A549 (cell line): ENCODE results near the gene PITPNM1. TPM values are rescaled to one million over a fixed set of nuclear protein-coding genes. Genes with fewer than 3 reads are reported as not detected.

Source experiments
- ATAC-seq, 2 experiments: fragments of 200-7000 bp in 1 of 2; fragments of >200 bp in 1 of 2; cut with Nextera tagmentation in 1 of 2; cut with Tn5 transposase in 1 of 2; 3 replicates each; pipeline versions ENCODE4 v1.8.0 to v1.9.1; 2018 to 2020; ENCODE audit warnings: mild to moderate bottlenecking in 1 of 2, moderate library complexity in 1 of 2
- CTCF ChIA-PET: fragments of 300-600 bp; sonication (Branson Sonifier 250); formaldehyde crosslinking; extraction: SDS; loops from one replicate; lab custom pipeline; 2021; ENCODE audit warnings: antibody characterized with exemption, inconsistent platforms; lab: Yijun Ruan, JAX
- POLR2A ChIA-PET: fragments of 350-600 bp; formaldehyde crosslinking; extraction: SDS; loops from one replicate; lab custom pipeline; 2021; ENCODE audit warnings: antibody characterized with exemption, inconsistent platforms; lab: Yijun Ruan, JAX
- DNase-seq, 2 experiments: peaks; one replicate each; pipeline versions ENCODE4 v3.0.0 to v3.0.0-alpha.2; 2011 to 2016; ENCODE audit warnings: low read depth in 1 of 2, low spot score in 1 of 2
- FAIRE-seq: peaks from 2 replicates; lab custom pipeline; 2011; peaks lifted over from hg19 to GRCh38; lab: Jason Lieb, UNC
- H3K27ac ChIP-seq, 2 experiments: fragments of >200 bp; sonication (Bioruptor Twin); formaldehyde crosslinking; 3 replicates each; pipeline ENCODE4 v1.5.1; 2016 to 2017
- H3K4me1 ChIP-seq: fragments of >200 bp; sonication (Bioruptor Twin); formaldehyde crosslinking; 3 replicates; pipeline ENCODE4 v1.6.1; 2016
- H3K4me2 ChIP-seq: fragments of >200 bp; sonication (Bioruptor Twin); formaldehyde crosslinking; 3 replicates; pipeline ENCODE4 v1.6.1; 2016
- H3K4me3 ChIP-seq: fragments of >200 bp; sonication (Bioruptor Twin); formaldehyde crosslinking; 3 replicates; pipeline ENCODE4 v1.5.1; 2016
- H3K9me3 ChIP-seq: fragments of >200 bp; sonication (Bioruptor Twin); formaldehyde crosslinking; 3 replicates; pipeline ENCODE4 v1.6.1; 2016
- BCL3 ChIP-seq: fragments of >200 bp; sonication (Bioruptor Twin); formaldehyde crosslinking; IDR thresholded peaks from 3 replicates; pipeline ENCODE4 v1.6.1; 2016
- BHLHE40 ChIP-seq: IDR thresholded peaks from 2 replicates; pipeline ENCODE4 v1.6.1; 2012; ENCODE audit warnings: low read depth, low read length, inconsistent platforms
- CEBPB ChIP-seq, 2 experiments: fragments of >200 bp in 1 of 2; sonication (Bioruptor Twin) in 1 of 2; formaldehyde crosslinking in 1 of 2; IDR thresholded peaks; 2 replicates each; pipeline ENCODE4 v1.6.1; 2012 to 2016
- ELK1 ChIP-seq: fragments of 150-350 bp; IDR thresholded peaks from 2 replicates; pipeline ENCODE4 v1.6.1; 2014; ENCODE audit warnings: low read depth, mild to moderate bottlenecking, low read length
- ESRRA ChIP-seq: fragments of 150-350 bp; IDR thresholded peaks from 2 replicates; pipeline ENCODE4 v1.6.1; 2014; ENCODE audit warnings: mild to moderate bottlenecking, low read length, borderline replicate concordance
- GATA3 ChIP-seq: IDR thresholded peaks from 2 replicates; pipeline ENCODE4 v1.6.1; 2012; ENCODE audit warnings: borderline replicate concordance
- HEYL ChIP-seq: fragments of 250-450 bp; sonication (Bioruptor Pico); IDR thresholded peaks from 2 replicates; pipeline ENCODE4 v1.8.0; 2021; ENCODE audit warnings: mild to moderate bottlenecking, moderate library complexity
- HOXA7 ChIP-seq: fragments of 250-450 bp; sonication (Bioruptor Pico); IDR thresholded peaks from 2 replicates; pipeline ENCODE4 v1.5.0; 2020; ENCODE audit warnings: mild to moderate bottlenecking, moderate library complexity
- JUN ChIP-seq, 2 experiments: fragments of >200 bp; sonication (Bioruptor Twin); formaldehyde crosslinking; IDR thresholded peaks; 2 replicates in 1 of 2; 3 replicates in 1 of 2; pipeline ENCODE4 v1.6.1; 2016 to 2017
- KDM1A ChIP-seq: fragments of 200-600 bp; sonication (generic); IDR thresholded peaks from 2 replicates; pipeline ENCODE4 v1.6.1; 2016; ENCODE audit warnings: low read depth, mild to moderate bottlenecking
- KDM5A ChIP-seq: fragments of 200-600 bp; sonication (generic); IDR thresholded peaks from 2 replicates; pipeline ENCODE4 v1.6.1; 2016; ENCODE audit warnings: antibody characterized with exemption, mild to moderate bottlenecking
- MAZ ChIP-seq: fragments of 150-350 bp; IDR thresholded peaks from 2 replicates; pipeline ENCODE4 v1.6.1; 2014; ENCODE audit warnings: antibody characterized with exemption, low read depth, low read length, borderline replicate concordance
- MYC ChIP-seq: IDR thresholded peaks from 2 replicates; pipeline ENCODE4 v1.6.1; 2012; ENCODE audit warnings: mild to moderate bottlenecking, inconsistent platforms, low read length, improper control_type of control experiment, borderline replicate concordance
- NFE2L2 ChIP-seq: fragments of 150-350 bp; conservative IDR thresholded peaks from 2 replicates; pipeline ENCODE4 v1.6.1; 2014; ENCODE audit warnings: low read length
- NPAS2 ChIP-seq: fragments of 250-450 bp; sonication (Bioruptor Pico); IDR thresholded peaks from 2 replicates; pipeline ENCODE4 v1.8.0; 2022; ENCODE audit warnings: mild to moderate bottlenecking, moderate library complexity, borderline replicate concordance
- PHF8 ChIP-seq: fragments of 200-600 bp; sonication (generic); IDR thresholded peaks from 2 replicates; pipeline ENCODE4 v1.6.1; 2016; ENCODE audit warnings: low read depth, mild to moderate bottlenecking, antibody characterized with exemption, moderate library complexity, borderline replicate concordance
- POLR2A ChIP-seq: IDR thresholded peaks from 2 replicates; pipeline ENCODE4 v1.6.1; 2012; ENCODE audit warnings: mild to moderate bottlenecking, low read length
- RCOR1 ChIP-seq: fragments of 150-350 bp; IDR thresholded peaks from 2 replicates; pipeline ENCODE4 v1.6.1; 2014; ENCODE audit warnings: antibody characterized with exemption, low read length, low read depth
- TP53 ChIP-seq: fragments of 250-450 bp; sonication (Bioruptor Pico); IDR thresholded peaks from 2 replicates; pipeline ENCODE4 v1.5.0; 2021; ENCODE audit warnings: mild to moderate bottlenecking, moderate library complexity
- ZFP36 ChIP-seq: fragments of 450-650 bp; IDR thresholded peaks from 2 replicates; pipeline ENCODE4 v1.6.1; 2014; ENCODE audit warnings: borderline replicate concordance; ENCODE audit not compliant: partially characterized antibody
- ZNF302 ChIP-seq: fragments of 250-450 bp; sonication (Bioruptor Pico); IDR thresholded peaks from 2 replicates; pipeline ENCODE4 v1.9.0; 2021; ENCODE audit warnings: inconsistent platforms, mild to moderate bottlenecking, moderate library complexity
- WGBS: methylation state at CpG from one replicate; pipeline ENCODE4 v1.1.6; 2017; ENCODE audit errors: missing lambda C conversion rate; 5-methylcytosine and 5-hydroxymethylcytosine counted together
- polyA plus RNA-seq, 4 experiments: library from polyadenylated mRNA; depleted of rRNA in 3 of 4; stranded (reverse); fragments of >200 nt; fragmentation: RNase III in 1 of 4; extraction: RNeasy Plus Mini Kit Qiagen cat#74134 plus additional on column Dnase treatment in 1 of 4; gene quantifications; 2 replicates in 3 of 4; 3 replicates in 1 of 4; pipeline ENCODE4 v1.2.3, GENCODE V29; 2011 to 2017
- TF ChIP-seq, protein P1 (sequence below): IDR thresholded peaks from 2 replicates; pipeline ENCODE4 v1.6.1; 2012
- TF ChIP-seq, protein P2 (sequence below): fragments of 250-450 bp; sonication (Bioruptor Pico); IDR thresholded peaks from 2 replicates; pipeline ENCODE4 v1.5.0; 2021; ENCODE audit warnings: mild to moderate bottlenecking, moderate library complexity, borderline replicate concordance
- TF ChIP-seq, protein P3 (sequence below): IDR thresholded peaks from 2 replicates; pipeline ENCODE4 v1.6.1; 2012; ENCODE audit warnings: low read depth, borderline replicate concordance
- TF ChIP-seq, protein P4 (sequence below): fragments of 200-600 bp; sonication (generic); IDR thresholded peaks from 2 replicates; pipeline ENCODE4 v1.6.1; 2016; ENCODE audit warnings: antibody characterized with exemption, mild to moderate bottlenecking, moderate library complexity
- TF ChIP-seq, protein P5 (sequence below): fragments of 450-650 bp; IDR thresholded peaks from 2 replicates; pipeline ENCODE4 v1.6.1; 2014; ENCODE audit warnings: antibody characterized with exemption

Gene PITPNM1
- polyA plus RNA-seq, 2 of the 4 experiments (the other 2 are of a cell fraction) = 14.2 to 42.0 TPM

DNA sequence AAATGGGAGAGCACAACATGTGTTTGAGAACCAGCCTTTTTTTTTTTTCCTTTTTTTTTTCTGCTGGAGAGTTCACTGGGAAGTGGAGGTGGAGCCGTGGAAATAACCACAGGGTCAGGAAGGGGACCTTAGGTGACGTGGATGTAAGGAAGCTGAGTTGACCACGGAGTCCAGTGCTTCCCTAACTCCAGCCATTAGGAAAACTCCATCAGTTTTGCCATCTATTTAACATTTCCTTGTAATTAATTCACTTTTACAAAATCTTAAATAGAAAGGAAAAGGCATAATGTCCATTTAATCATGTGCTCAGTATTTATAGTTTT lies 4.8 kb upstream of the PITPNM1 start:
- no peak for FAIRE-seq
- ChIA-PET POLR2A (no interaction called here), CTCF (no interaction called here)
- ATAC-seq = no peak
- Histone ChIP-seq H3K4me3 (no peak overlapping the region), H3K4me1 (peaks cover 24% of the 10 kb centered on the region), H3K4me2 (no peak overlapping the region), H3K9me3 (no peaks in the 10 kb centered on the region), H3K27ac (no peak overlapping the region)
- DNase-seq = no peak
- no peak for TF ChIP-seq HEYL (CRISPR knock-in tag)
- TF ChIP-seq RCOR1 = no peak
- TF ChIP-seq, protein P1, sequence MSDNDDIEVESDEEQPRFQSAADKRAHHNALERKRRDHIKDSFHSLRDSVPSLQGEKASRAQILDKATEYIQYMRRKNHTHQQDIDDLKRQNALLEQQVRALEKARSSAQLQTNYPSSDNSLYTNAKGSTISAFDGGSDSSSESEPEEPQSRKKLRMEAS = no peak
- TF ChIP-seq GATA3 = no peak
- TF ChIP-seq, protein P2, sequence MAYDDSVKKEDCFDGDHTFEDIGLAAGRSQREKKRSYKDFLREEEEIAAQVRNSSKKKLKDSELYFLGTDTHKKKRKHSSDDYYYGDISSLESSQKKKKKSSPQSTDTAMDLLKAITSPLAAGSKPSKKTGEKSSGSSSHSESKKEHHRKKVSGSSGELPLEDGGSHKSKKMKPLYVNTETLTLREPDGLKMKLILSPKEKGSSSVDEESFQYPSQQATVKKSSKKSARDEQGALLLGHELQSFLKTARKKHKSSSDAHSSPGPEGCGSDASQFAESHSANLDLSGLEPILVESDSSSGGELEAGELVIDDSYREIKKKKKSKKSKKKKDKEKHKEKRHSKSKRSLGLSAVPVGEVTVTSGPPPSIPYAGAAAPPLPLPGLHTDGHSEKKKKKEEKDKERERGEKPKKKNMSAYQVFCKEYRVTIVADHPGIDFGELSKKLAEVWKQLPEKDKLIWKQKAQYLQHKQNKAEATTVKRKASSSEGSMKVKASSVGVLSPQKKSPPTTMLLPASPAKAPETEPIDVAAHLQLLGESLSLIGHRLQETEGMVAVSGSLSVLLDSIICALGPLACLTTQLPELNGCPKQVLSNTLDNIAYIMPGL = no peak
- TF ChIP-seq ZNF302 (CRISPR knock-in tag) = no peak
- TF ChIP-seq ZFP36 = no peak
- WGBS = 75% methylated on average over 3 of the region's 3 CpGs

DNA sequence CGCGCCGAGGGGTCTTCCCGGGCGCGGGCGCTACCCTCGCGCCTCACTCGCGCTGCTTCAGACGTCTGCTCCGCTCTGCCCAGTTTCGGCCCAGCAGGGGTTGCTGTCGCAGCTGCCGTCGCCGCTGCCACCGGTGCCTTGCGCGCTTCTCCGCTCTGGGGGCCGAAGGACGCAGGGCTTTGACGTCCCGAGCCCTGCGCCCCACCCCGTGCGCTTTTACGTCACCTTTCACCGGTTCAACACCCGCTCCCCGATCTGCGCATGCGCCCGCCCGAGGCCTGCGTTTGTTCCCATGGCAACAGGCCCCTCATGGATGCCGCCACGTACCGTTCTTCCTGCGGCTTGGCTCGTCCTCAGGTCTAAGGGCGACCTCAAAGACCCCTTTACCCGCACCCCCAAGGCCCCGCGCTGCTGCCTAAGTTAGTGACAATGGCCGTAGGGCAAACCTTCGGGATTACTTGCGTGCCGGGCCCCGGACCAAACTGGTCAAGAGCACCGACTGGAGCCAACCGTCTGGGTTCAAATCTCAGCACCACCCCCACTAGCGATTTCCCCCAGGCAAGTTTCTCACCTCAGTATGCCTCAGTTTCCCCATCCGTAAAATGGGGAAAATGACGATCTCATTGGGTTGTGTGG lies 3.4 kb upstream of the PITPNM1 start:
- ATAC-seq (peak; percentile 22 to 33), DNase-seq (peak; percentile 98), FAIRE-seq (no peak)
- Histone ChIP-seq H3K4me3 (peak overlapping the region; percentile 68), H3K4me1 (peaks cover 27% of the 10 kb centered on the region), H3K4me2 (peak overlapping the region; percentile 78), H3K27ac (peak overlapping the region; percentile 78 to 90), H3K9me3 (no peaks in the 10 kb centered on the region)
- WGBS = 2% methylated on average over 42 of the region's 57 CpGs
- POLR2A ChIA-PET = interaction anchor here (0.6 kb wide), 2 partner anchors 122 to 167 kb away, joined by 3 read pairs; no protein-coding TSS in a partner anchor
- CTCF ChIA-PET = interaction anchor here (1.1 kb wide), 1 partner anchor 163 kb away, joined by 6 read pairs; no protein-coding TSS in a partner anchor
- TF ChIP-seq NPAS2 (CRISPR knock-in tag) (no peak), PHF8 (peak; percentile 72), NFE2L2 (no peak), KDM1A (no peak), HOXA7 (CRISPR knock-in tag) (no peak), GATA3 (no peak), ESRRA (0 out of 2 replicates have a peak, but pooled peaks have one; percentile 10), BHLHE40 (no peak), POLR2A (peak; percentile 48), BCL3 (peak; percentile 18; the same call in 1 of the 3 replicates), KDM5A (0 out of 2 replicates have a peak, but pooled peaks have one; percentile 26), ELK1 (no peak), JUN (IDR thresholded peaks at IDR 0.05) (peak in 1 of 2 experiments; percentile 34; a peak in 1 of 5 replicates), MAZ (peak; percentile 94), TP53 (CRISPR knock-in tag) (no peak), CEBPB (IDR thresholded peaks at IDR 0.05) (no peak), MYC (0 out of 2 replicates have a peak, but pooled peaks have one; percentile 26)
- TF ChIP-seq, protein P1 = peak; percentile 40
- TF ChIP-seq, protein P3, sequence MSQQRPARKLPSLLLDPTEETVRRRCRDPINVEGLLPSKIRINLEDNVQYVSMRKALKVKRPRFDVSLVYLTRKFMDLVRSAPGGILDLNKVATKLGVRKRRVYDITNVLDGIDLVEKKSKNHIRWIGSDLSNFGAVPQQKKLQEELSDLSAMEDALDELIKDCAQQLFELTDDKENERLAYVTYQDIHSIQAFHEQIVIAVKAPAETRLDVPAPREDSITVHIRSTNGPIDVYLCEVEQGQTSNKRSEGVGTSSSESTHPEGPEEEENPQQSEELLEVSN = peak; percentile 38; the same call in 1 of the 2 replicates
- TF ChIP-seq, protein P4, sequence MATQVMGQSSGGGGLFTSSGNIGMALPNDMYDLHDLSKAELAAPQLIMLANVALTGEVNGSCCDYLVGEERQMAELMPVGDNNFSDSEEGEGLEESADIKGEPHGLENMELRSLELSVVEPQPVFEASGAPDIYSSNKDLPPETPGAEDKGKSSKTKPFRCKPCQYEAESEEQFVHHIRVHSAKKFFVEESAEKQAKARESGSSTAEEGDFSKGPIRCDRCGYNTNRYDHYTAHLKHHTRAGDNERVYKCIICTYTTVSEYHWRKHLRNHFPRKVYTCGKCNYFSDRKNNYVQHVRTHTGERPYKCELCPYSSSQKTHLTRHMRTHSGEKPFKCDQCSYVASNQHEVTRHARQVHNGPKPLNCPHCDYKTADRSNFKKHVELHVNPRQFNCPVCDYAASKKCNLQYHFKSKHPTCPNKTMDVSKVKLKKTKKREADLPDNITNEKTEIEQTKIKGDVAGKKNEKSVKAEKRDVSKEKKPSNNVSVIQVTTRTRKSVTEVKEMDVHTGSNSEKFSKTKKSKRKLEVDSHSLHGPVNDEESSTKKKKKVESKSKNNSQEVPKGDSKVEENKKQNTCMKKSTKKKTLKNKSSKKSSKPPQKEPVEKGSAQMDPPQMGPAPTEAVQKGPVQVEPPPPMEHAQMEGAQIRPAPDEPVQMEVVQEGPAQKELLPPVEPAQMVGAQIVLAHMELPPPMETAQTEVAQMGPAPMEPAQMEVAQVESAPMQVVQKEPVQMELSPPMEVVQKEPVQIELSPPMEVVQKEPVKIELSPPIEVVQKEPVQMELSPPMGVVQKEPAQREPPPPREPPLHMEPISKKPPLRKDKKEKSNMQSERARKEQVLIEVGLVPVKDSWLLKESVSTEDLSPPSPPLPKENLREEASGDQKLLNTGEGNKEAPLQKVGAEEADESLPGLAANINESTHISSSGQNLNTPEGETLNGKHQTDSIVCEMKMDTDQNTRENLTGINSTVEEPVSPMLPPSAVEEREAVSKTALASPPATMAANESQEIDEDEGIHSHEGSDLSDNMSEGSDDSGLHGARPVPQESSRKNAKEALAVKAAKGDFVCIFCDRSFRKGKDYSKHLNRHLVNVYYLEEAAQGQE = no peak
- TF ChIP-seq, protein P5, sequence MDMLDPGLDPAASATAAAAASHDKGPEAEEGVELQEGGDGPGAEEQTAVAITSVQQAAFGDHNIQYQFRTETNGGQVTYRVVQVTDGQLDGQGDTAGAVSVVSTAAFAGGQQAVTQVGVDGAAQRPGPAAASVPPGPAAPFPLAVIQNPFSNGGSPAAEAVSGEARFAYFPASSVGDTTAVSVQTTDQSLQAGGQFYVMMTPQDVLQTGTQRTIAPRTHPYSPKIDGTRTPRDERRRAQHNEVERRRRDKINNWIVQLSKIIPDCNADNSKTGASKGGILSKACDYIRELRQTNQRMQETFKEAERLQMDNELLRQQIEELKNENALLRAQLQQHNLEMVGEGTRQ = peak; percentile 44
